ENCODE results near the gene TRIP6.
"Not testable (repeated sequence)": the region's sequence is repeated elsewhere in the genome, so short reads cannot be mapped to it uniquely, and the experiment has no call there.

The TRIP6 gene

GRCh38 chr7:100891568-100892247 lies 24.5 kb downstream of the TRIP6 start:
- DNase-seq: peak; percentile 30

GRCh38 chr7:100892364-100893317 lies 25.5 kb downstream of the TRIP6 start:
- DNase-seq: no peak

DNA sequence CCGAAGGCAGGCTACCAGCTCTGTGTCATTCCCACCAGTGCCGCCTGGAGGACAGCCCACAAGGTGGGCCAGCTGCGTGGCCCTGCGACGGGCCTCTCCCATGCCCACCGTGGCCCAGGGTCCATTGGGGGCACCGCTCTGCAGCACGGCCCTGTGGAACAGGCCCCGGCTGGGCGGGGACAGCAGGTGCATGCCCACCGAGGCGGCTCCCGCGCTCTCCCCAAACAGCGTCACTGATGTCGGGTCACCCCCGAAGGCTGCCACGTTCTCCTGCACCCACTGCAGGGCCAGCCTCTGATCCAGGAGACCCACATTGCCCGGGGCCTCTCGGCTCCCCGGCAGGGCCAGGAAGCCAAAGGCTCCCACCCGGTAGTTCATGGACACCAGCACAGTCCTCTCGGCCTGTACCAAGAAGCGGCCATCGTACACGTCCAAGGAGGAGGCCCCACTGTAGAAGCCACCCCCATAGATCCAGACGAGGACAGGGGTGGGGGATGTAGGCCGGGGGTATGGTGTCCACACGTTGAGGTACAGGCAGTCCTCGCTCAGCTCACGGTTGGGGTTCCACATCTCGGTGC lies 26.2 kb downstream of the TRIP6 start:
- no peak for DNase-seq

DNA sequence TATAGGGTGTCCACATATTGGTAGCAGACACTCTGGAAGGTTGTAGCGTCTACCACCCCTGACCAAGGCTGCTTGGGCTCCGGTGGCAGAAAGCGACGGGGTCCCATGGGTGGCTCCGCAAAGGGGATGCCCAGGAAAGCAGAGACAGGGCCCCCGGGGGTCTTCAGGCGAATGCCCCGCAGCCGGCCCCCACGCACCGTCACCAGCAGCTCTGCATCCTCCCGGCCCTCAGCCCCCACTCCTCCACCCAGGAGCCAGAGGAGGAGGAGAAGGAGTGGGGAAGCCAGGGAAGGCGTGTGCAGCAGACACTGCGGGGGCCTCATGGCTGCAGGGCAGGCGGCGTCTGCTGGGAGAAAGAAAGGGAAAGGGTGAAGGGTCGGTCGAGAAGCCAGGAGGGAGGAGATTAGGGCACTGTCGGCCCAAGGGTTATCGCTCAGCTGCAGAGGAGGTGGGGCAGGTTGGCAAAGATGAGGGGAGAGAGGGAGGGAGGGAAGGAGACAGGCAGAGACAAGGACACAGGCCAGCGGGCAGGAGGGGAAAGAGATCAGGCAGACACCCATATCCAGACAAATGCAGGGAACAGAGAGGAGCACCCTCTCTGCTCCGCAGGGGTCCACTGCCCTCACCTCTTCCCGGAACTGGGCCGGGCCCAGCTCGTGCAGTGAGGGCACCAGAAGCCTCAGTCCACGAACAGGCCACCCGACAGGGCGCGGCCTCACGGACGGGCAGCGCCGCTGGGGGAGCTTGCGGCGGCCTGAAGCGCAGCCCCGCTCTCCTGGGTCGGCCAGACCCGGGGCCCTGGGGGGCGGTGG lies 26.9 kb downstream of the TRIP6 start:
- no peak for DNase-seq

GRCh38 chr7:100894860-100895700 lies 27.9 kb downstream of the TRIP6 start:
- DNase-seq: no peak

- no peak for DNase-seq
These were observed 28.4 kb downstream of the TRIP6 start, which contains the start of gene ACHE for GRCh38 chr7:100895701-100895955. Gene ACHE, minus strand, starts transcription at chr7:100895888. Its CDS starts 1,656 bp downstream, at chr7:100894232.

GRCh38 chr7:100895956-100896731 lies 29.0 kb downstream of the TRIP6 start:
- DNase-seq: no peak

DNA sequence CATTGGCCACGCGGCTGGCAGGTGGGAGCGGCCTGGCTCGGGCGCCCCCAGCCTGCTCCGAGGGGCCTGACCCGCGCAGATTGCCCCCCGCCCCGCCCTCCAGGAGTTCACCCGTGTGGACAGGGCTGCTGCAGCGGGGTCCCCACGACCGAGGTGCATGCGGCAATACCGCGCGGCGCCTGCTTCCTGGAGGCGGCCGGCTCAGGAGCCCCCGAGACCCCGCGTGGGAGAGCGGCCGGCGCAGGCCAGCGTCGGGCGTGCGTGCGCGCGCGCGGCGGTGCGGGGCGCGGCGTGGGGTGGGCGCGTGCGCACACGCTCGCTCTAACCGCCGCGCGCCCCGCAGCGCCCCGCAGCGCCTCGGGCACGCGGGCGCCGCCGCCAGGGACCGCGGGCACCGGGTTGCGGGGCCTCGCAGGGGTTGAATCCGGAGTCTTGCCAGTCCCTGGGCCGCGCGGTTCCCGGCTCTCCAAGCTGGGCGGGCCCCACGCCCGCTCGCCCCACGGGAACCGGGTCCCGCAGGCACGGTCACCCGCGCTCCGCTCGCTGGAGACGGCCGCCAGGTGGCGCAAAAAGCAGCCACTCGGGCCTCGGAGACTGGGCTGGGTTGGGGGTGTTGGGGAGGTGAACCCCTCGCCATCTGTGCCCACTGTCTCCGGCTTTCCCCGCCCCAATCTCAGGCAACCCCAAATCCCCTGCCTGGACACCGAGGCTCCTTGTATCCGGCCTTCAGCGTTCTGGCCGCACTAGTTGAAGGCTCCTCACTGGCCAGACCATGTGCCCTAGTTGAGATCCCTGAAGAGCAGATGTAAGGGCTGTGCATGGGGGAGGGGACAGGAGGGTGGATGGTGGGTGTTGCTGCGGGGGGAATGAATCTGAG lies 29.8 kb downstream of the TRIP6 start:
- DNase-seq: no peak

DNA sequence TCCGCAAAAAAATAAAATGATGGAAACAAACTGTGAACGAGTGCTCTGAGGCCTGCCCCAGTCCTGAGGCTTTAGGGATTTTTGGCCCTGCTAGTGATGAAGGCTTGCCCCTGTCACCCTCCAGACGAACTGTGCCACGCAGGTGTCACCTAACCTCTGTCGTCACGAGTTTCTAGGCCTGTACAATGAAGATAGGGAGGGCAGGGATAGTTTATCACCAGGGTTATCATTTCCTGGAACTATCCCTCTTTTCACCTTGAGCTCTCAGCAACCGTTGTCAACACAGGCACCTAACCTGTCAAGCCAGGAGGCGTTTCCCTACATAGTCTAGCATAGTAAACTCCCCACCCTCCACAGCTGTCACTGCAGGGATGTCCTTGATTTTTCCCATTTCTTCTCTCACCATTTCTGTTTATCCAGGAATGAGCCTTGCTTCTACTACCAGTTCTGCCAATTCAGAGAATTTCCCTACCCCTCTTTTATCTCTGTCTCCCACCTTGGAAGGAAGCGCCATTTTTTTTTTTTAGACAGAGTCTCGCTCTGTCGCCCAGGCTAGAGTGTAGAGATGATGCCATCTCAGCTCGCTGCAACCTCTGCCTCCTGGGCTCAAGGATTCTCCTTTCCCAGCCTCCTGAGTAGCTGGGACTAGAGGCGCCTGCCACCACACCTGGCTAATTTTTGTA lies 30.7 kb downstream of the TRIP6 start:
- no peak for DNase-seq

- DNase-seq: no peak
These were observed 32.2 kb downstream of the TRIP6 start for GRCh38 chr7:100899432-100899831.

DNA sequence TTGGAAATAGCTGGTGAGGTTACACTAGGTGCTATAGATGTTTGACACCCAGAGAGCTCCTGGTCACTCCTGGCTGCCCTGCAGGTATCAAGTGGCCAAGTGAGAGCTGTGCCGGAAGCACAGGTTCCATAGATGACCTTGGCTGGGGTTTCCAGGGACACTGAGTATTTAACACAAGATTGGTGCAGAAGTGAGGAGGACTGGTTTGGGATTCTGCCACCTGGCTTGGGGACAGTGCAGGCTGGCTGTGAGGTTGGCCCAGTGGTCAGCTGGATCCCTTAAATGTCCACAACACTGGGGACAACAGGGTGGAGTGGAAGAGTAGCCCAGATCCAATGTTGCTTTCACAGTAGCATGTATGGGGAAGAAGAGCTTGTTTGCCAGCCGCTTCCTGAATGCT lies 33.8 kb downstream of the TRIP6 start:
- DNase-seq: no peak

- DNase-seq: no peak
These were observed 34.7 kb downstream of the TRIP6 start for GRCh38 chr7:100901921-100902332.

DNA sequence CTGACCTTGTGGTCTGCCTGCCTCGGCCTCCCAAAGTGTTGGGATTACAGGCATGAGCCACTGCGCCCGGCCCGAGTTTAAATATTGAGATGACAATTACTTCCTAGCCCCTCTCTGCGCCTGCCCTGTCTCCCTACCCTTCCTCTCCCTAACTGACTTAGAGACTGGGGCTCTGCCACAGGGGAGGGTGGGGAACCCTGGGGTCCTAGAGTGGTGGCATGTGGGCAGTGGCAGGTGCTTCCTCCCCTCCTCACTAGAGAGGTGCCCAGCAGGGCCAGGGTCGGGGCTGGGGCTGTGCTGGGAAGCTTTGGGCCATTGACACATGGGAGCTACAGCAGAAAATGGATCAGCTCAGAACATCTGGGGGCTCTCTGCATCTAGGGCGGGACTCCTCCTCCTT lies 35.5 kb downstream of the TRIP6 start:
- DNase-seq: no peak

- no peak for DNase-seq
These were observed 41.3 kb downstream of the TRIP6 start for GRCh38 chr7:100908512-100908911.

DNA sequence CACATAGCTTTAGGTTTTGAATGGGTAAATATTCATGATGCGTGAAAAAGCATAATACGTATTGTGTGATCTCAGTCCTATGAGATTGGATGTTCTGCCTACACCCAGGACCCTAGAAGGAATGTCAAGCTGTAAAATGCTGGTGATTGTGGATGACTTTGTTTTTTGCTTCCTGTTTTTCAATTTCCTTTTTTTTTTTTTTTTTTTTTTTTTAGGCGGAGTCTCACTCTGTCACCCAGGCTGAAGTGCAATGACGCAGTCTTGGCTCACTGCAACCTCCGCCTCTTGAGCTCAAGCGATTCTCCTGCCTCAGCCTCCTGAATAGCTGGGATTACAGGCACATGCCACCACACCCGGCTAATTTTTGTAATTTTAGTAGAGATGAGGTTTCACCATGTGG lies 43.3 kb downstream of the TRIP6 start:
- not testable (repeated sequence) for DNase-seq

DNA sequence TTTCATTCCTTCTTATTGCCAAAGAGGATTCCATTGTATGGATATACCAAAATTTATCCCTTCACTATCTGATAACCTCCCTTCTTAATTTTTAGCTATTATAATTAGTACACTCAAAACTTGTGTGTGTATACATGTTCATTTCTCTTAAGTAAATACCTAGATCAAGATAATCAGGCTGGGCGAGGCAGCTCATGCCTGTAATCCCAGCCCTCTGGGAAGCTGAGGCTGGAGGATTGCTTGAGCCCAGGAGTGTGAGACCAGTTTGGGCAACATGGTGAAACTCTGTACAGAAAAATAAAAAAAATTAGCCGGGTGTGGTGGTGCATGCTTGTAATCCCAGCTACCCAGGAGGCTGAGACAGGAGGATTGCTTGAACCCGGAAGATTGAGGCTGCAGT lies 44.3 kb downstream of the TRIP6 start:
- no peak for DNase-seq

DNA sequence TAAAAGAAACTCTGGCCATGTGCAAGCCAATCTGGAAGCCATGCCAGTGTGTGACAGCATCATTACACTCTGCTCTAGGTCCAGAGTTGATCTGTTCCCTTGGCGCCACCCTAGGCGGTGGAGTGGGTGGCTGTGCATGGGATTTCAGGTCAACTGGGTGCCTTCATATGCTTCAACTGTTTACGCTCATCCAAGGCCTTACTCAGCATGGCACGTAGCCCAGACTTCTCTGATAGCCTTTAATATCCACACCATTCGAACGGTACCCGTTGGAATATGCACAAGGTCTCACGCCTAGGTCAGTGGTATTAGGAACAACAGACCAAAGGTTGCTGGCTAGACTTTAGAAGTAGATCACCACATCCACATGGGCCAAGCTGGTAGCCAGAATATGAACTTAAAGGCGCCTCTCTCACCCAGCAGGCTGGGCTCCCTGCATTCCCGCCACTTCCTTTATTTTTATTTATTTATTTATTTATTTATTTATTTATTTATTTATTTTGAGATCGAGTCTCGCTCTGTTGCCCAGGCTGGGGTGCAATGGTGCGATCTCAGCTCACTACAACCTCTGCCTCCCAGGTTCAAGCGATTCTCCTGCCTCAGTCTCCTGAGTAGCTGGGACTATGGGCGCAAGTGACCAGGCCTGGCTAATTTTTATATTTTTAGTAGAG lies 47.2 kb downstream of the TRIP6 start:
- no peak for DNase-seq

- no peak for DNase-seq
These were observed 47.8 kb downstream of the TRIP6 start for GRCh38 chr7:100914879-100915447.

Data from fibroblast of skin of abdomen (primary cell).